RCC 7860 (cell line): ENCODE data around the gene GPSM1.
"Not testable (repeated sequence)": the region's sequence is repeated elsewhere in the genome, so short reads cannot be mapped to it uniquely, and the experiment has no call there.

Experiments used
- DNase-seq: peaks from one replicate; pipeline ENCODE4 v3.0.0-alpha.2; 2015; ENCODE audit warnings: low spot score
- FAIRE-seq: peaks from 2 replicates; lab custom pipeline; 2012; peaks lifted over from hg19 to GRCh38; lab: Jason Lieb, UNC

Gene GPSM1

GRCh38 chr9:136392538-136393449 is 65.5 kb downstream of the GPSM1 start:
- FAIRE-seq, result no peak
- no peak for DNase-seq

- FAIRE-seq, result no peak
- no peak for DNase-seq
Measured at GRCh38 chr9:136393531-136393930, 66.2 kb downstream of the GPSM1 start.

- DNase-seq (no peak), FAIRE-seq (no peak)
Measured at GRCh38 chr9:136394312-136395019, 67.1 kb downstream of the GPSM1 start.

DNA sequence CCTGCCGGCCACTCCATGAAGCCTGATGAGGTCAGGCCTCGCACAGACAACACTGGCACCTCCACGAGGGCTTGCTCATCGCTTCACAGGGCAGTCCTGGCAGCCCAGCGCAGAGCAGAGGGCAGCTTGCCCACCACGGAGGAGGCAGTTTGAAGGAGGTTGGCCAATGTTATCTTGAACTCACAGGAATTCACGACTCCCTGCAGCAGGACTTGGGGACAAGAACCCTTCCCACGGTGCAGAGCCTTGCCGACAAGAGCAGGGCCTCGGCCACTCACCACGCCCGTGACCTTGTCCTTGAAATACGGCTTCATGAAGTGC is 67.6 kb downstream of the GPSM1 start:
- no peak for DNase-seq

GRCh38 chr9:136395345-136396218 is 68.2 kb downstream of the GPSM1 start:
- FAIRE-seq (no peak), DNase-seq (no peak)

More for the DNA sequence above, 67.6 kb downstream of the GPSM1 start:
- FAIRE-seq, result no peak

DNA sequence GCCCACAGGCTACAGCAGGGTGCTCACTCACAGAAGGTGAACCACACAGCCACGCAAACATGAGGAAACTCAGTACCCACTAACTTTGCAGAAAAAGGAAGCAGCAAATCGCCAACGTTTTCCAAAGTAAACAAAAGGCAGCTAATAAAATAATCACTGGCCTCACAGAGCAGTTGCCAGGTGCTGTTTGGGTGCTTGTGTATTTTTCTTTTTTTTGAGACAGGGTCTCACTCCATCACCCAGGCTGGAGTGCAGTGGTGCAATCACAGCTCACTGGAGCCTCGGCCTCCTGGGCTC is 68.8 kb downstream of the GPSM1 start:
- FAIRE-seq, result no peak
- no peak for DNase-seq

GRCh38 chr9:136397643-136398042 is 70.3 kb downstream of the GPSM1 start:
- DNase-seq (no peak), FAIRE-seq (no peak)

- DNase-seq, result no peak
- FAIRE-seq, result no peak
Measured at GRCh38 chr9:136398286-136398685, 70.9 kb downstream of the GPSM1 start.

- FAIRE-seq (no peak), DNase-seq (peak; percentile 45)
Measured at GRCh38 chr9:136399176-136400037, 72.1 kb downstream of the GPSM1 start.

DNA sequence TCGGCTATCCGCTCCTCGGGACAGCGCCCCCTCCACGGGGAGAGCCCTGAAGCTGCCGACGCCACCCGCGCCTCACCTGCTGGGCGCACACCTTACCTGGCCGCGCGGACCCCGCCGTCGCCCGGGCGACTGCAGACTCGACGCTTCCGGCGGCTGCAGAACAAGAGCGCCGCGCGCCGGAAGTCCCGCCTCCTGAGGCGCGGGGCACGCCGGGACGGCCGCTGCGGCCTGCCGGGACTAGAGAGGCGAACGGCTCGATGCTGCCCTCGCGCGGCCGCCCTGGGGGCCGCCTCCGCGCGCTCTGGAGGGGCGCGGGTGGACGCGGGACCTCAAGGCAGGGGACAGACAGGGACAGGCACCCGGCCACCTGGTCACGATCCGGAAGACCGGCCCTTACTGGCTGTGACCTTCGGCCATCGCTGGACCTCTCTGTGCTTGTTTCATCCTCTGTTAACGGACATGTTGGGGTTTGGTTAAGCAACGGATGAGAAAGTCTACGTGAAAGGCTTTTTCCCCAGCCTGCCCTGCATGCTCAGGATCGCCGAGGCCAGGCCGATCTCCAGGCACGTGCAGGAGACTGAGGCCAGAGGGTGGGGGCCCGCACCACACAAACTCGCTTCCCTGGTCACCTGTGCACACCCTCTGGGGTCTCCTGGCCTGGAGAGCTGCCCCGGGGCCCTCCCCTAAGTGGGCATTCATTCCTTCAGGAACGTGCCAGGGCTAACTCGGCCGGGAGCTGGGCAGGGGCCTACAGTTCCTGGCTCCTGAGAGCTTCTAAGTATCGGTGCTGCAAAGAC is 72.9 kb downstream of the GPSM1 start, which contains the start of gene SNAPC4:
Gene SNAPC4, minus strand, starts transcription at position 133 of the 797 bp plus-strand sequence. CDS start 1,742 bp downstream, outside the sequence.
- FAIRE-seq (no peak), DNase-seq (peak; percentile 79)

DNA sequence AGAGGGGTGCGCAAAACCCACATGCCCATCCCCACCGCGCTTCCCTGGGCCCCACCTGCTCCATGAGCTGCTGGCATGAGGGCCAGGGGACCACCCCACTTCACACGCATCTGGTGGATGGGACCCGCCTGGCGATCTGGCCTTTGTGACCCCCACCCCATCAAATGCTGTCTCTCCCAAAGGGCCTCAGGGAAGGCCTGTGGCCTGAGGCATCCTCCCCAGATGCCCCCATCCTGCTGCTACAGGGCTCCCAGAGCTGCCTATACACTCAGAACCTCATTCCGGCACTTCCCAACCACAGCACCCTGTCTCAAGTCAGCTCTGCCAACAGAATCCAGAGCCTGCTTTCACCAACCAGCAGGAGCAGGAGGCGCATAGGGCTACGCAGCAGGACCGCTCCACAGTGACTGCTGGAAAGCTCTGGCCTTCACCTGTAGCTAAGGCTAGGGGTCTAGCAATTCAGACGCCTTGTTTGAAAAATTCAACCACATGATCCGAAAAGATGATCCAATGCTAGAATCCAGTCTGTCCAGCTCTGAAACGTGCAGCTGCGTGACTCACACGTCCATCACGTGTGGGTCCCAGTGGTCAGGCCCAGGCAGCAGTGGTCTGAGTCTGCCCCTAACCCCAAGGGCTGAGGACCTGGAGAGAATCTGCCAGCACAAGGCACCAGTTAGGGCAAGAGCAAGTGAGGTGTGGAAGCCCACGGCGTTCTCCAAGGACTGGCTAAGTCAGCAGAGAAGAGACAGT is 74.0 kb downstream of the GPSM1 start:
- no peak for DNase-seq
- no peak for FAIRE-seq

- no peak for FAIRE-seq
- no peak for DNase-seq
Measured at GRCh38 chr9:136402067-136402466, 74.7 kb downstream of the GPSM1 start.

- no peak for FAIRE-seq
Measured at GRCh38 chr9:136403538-136403914, 76.2 kb downstream of the GPSM1 start.

GRCh38 chr9:136403915-136404800 is 76.8 kb downstream of the GPSM1 start:
- FAIRE-seq, result no peak
- DNase-seq, result no peak

More at GRCh38 chr9:136403538-136403914, 76.2 kb downstream of the GPSM1 start:
- no peak for DNase-seq

DNA sequence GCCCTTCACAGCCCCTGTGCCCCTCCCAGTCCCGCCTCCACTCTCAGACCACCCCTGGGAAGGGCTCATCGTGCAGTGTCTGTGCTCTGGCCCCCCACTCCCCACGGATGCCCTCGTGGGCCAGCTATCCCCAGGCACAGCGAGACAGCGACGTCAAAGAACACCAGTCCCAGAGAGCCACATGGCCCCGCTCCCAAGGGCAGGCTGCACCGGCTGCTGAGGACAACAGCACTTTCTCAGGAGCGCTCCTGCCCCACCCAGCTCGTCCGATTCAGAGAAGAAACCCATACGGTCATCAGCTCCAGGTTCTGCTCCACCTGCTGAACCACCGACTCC is 77.4 kb downstream of the GPSM1 start:
- no peak for FAIRE-seq
- DNase-seq, result no peak

- DNase-seq, result no peak
- FAIRE-seq, result no peak
Measured at GRCh38 chr9:136405481-136405880, 78.1 kb downstream of the GPSM1 start.

DNA sequence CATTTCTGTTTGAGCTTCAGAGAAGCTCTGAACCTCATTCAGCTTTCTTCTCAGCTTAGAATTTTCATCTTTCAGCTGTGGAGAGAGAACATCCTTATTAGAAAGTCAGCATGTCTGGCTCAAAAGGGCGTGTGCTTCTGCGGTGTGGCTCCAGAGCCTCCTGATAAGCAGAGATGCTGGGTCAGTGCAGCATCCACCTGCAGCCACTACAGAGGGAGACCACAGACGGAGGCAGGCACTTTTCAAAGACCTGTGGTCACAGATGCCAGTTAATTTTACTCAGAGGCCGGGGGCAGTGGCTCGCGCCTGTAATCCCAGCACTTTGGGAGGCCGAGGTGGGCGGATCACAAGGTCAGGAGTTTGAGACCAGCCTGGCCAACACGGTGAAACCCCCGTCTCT is 78.6 kb downstream of the GPSM1 start:
- DNase-seq, FAIRE-seq: not testable (repeated sequence)

DNA sequence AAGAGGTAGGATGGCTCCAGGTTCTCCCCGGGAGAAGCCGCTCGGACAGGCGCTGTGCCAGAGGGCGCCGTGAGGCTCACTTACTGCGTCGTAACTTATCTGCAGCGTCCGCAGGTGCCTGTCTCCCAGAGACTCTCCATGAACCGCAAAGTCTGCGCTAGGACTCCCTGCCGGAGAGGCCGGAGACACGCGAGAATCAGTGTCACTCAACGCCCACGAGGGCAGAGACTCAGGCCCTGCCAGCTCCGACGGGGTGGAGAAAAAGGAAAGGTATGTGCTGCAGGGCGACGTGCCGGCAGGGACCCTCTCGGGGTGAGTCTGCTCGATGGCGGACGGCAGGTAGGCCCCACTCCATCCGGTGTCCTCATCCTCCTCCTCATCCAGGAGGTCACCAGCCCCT is 79.7 kb downstream of the GPSM1 start:
- FAIRE-seq, DNase-seq: not testable (repeated sequence)
